Kasumi-1 (cell line): ENCODE measurements around the gene DSCAML1.
"Not testable (repeated sequence)": the region's sequence is repeated elsewhere in the genome, so short reads cannot be mapped to it uniquely, and the experiment has no call there.

ENCODE experiments used
- DNase-seq, 2 experiments: peaks; one replicate each; lab custom pipeline; 2025; lab: John Stamatoyannopoulos, UW

Gene DSCAML1

DNA sequence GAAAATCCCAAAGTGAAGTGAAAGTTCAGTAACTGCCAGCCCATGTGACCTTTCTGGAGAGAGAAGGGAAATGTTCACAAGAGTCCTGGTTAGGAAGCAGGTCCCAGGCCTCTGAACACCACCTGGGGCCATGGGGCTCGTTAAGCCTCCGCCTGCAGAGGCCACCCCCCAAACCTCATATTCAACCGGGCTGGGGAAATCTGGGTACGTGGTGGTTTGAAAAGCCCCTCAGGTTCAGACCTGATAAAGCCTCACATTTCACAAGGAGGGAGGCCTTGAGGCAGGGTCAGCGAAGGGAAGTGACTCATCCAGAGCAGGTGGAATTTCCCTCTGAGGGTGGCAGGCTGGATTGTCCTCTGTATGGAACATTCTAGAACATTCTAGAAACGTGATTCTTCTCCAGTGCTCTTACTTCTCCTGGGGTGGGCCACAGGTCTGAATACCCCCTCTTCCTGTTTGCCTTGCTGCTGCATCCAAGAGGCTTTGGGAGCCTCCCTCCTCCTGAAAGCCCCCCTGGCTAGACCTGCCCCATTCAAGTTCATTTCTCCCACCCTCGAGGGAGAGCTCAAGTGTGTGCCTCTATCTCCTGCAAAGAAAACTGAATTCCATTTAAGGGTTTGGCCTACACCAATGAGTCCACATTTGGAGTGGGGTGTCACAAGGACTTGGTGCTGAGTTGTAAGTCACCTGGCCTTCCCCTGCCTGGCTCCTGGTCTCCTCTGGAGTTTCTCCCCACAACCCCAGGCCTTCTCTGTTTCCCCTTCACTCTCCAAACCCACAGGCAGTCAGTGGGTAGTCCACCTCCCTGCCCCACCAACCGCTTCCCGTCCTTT lies 21.2 kb upstream of the DSCAML1 start:
- DNase-seq = no peak

DNA sequence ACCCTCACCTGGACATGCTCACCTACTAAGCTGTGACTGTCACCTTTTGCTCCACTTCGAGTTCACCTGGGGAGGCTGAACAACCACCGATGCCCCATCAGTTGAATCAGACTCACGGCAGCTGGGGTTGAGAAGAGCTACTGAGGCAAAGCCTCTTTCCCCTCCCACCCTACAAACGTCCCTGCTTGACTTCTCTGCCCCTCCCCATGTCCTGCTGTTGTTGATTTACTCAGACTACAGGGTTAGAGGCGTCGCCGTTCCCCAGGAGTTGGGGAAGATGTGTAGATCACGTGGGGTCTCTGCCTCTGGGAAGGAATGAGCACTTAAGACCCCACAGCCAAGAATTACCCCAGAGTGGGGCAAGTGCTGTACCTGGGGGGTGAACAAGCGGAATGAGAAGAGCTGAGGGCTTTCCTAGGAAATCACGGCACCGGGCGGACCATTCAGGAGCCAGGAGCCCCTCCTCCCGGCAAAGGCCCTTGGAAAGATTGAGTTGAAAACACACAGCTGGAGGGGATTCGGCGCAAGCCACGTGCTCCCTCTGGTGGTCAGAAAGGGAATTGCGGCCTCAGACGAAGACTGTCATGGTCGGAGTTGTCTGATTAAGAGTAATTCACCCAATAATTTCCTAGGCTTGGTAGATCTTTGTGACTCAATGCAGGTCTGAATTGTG lies 20.5 kb upstream of the DSCAML1 start:
- peak; percentile 72 to 76 for DNase-seq

DNA sequence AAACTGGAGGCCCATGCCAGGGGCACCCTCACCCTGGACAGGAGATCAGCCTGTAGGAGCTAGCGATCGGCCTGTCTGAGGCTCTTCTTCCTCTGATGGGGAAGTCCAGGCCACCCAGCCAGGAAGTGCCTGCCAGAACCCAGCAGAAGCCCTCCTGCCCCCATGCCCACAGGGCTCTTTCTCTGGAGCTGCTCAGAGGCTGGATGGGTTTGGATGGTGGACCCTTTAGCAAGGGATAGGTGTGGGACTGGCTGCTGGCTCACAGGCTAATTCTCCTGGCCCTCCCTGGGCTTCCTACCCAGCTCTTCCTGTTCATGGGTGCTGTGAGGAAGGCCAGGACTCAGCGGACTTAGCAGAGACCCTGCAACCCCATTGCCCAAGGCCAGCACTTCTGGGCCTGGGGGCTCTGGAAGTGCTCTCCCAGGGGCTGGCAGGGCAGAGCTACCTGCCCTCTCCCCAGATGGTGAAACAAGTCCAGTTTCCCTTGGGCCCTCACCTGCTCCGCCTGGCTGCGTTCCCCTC lies 19.9 kb upstream of the DSCAML1 start:
- DNase-seq = no peak

- DNase-seq = no peak
These were observed 19.2 kb upstream of the DSCAML1 start for GRCh38 chr11:117816151-117816741.

GRCh38 chr11:117815262-117815803 lies 18.3 kb upstream of the DSCAML1 start:
- peak; percentile 95 to 97 for DNase-seq

GRCh38 chr11:117814766-117815261 lies 17.8 kb upstream of the DSCAML1 start:
- peak; percentile 35 to 42 for DNase-seq

- DNase-seq = no peak
These were observed 17.3 kb upstream of the DSCAML1 start for GRCh38 chr11:117814204-117814765.

DNA sequence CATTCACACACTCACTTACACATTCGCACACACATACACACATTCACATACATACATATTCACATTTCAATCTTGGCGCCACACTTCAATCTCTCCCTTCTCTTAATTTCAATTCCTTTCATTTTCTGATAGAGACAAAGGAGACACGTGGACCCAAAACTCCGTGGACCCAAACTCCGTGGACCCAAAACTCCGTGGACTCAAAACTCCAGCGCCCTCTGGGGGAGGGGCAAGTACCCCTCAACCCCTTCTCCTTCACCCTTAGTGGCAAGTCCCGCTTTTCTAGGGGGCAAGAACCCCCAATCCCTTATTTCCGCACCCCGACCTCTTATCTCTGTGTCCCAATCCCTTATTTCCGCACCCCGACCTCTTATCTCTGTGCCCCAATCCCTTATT lies 13.0 kb upstream of the DSCAML1 start:
- not testable (repeated sequence) for DNase-seq

DNA sequence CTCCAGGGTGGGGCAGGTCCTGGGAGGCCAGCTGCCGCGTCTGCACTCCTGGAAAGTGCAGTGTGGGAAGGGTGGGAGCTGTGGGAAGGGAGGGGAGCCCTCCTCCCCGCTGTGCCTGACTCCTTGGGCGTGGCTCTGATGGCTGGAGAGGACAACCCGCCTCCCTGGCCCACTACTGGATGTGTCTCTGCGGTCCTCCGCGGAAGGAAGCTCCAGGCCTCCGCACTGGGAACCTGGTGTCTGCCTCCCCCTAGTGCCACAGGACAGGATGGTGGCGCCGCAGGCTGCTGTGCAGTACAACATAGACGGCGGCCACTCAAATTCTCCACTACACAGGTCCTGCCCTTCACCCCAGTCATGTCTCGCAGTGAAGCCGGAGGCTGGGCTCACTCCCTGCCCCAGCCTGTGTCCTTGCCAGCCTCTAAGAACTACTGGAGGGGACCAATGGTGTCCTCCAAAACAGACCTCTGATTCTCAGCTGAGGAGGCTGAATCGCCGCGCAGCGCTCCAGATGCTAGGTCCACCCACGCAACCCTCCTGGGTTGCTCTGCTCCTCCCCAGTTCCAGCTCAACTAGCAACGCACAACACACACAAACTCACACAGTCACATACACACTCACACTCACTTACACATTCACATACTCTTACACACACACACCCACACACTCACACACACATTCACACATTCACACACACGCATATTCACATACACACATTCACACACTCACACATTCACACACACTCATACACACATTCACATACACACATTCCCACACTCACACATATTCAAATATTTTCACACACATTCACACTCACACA lies 12.4 kb upstream of the DSCAML1 start:
- peak; percentile 77 to 78 for DNase-seq

DNA sequence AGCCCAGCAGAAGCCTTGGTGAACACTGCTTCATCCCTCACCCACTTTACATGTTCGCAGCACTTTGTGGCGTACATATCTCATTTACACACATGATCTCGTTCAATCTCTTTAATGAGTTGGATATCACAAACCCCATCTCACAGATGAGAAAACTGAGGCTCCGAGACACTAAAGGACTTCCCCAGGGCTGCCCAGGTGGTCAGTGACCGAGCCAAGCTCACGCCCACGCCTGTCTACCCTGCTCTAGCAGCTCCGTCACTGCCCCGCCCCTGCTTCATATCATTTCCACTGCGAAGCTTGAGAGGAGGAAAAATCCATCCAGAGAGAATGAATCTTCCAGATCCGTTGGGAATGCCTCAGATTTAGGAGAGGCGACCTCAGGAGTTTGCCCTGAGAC lies 11.8 kb upstream of the DSCAML1 start:
- no peak for DNase-seq

- DNase-seq = peak; percentile 60 to 78
These were observed 10.7 kb upstream of the DSCAML1 start for GRCh38 chr11:117807482-117808327.

DNA sequence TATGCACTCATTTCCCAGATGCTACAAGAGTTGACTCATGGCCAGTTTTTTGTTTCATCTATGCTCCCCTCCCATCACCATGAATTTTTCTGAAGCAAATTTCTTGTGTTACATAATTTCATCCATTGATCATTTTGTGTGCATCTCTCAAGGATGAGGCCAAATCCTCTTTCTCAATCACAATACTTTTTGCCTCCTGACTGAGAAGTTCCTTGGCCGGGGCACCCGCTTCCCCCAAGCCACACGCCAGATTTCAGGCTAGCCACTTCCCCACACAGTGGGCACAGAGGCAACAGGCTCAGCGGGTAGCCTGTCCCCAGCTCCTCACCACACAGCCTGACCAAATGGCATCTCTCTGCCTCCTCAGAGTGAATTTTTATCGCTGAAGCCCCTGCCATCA lies 9.8 kb upstream of the DSCAML1 start:
- no peak for DNase-seq

DNA sequence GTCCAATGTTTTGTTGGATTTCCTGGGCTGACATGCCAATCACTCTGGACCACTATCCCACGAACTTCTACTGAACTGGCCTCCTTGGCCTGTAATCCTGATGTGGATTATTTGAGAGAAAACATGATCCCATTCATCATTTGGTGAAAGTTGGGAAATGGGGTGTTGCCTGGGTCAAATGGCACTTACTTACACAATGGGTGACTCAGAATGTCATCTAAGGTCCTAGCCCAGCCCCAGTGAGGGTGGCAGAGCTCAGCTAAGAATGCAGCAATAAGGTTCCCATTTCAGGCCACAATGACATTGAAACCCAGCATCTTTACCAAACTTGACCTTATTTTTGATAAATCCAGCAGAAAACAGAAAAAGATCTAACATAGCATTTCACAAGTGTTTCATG lies 8.0 kb upstream of the DSCAML1 start:
- DNase-seq = no peak

DNA sequence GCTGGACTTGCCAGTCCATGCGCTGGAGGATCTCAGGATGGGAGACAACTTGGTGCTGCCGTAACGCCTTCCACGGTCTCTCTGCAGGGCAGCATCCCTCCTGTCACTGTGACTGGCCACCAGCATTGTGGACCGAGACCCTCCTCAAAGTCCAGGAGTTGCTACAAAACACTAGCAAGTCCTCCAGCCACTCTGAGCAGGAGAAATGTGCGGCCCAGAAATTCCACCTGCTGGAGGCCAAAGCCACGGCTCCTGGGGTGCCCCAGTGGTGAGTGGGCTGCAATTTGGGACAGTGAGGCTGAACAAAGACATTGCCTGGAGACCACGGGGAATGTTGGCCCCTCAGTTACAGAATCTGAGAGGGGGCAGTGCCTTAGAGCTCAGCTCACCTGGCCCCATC lies 6.9 kb upstream of the DSCAML1 start:
- DNase-seq = no peak

GRCh38 chr11:117799634-117800033 lies 2.6 kb upstream of the DSCAML1 start:
- no peak for DNase-seq

GRCh38 chr11:117796456-117796871 lies 552 bp downstream of the DSCAML1 start:
- DNase-seq = no peak

DNA sequence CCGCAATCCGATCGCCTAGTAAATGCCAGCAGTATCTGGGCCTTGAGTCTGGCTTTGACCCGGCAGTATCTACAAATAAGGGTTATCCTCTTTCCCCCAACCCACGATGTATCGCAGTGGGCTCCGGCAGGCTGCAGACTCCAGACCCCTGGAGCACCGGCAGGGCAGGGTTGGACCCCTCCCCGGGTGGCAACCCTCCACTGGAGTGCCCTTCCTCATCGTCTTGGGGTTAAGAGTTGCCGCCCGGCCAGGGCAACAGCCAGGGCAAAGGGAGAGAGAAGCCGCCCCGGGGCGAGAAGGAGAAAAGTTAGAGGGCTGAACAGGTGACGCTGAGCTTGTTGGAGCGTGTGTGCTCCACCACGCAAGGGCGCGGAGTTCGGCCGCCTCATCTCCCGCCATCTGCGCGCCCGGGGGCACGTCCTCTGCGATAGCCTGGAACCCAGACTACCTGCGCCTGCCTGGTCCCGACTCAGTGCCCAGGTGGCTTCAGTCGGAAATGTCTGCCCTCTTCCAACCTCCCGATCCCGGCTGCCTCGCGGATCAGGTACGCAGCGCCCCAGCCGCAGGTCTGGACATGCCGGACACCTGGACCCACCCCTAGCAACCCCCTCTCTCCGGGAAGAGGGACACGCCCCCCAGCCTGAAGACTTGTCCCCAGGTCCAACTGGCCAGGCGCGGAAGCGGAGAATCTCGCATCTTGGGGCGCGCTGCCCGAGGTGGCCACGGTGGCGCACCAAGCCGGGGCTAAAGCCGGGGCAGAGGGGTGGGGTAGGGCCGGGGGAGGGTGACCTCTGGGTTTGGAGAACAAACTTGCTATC lies 1.2 kb downstream of the DSCAML1 start:
- DNase-seq = no peak

DNA sequence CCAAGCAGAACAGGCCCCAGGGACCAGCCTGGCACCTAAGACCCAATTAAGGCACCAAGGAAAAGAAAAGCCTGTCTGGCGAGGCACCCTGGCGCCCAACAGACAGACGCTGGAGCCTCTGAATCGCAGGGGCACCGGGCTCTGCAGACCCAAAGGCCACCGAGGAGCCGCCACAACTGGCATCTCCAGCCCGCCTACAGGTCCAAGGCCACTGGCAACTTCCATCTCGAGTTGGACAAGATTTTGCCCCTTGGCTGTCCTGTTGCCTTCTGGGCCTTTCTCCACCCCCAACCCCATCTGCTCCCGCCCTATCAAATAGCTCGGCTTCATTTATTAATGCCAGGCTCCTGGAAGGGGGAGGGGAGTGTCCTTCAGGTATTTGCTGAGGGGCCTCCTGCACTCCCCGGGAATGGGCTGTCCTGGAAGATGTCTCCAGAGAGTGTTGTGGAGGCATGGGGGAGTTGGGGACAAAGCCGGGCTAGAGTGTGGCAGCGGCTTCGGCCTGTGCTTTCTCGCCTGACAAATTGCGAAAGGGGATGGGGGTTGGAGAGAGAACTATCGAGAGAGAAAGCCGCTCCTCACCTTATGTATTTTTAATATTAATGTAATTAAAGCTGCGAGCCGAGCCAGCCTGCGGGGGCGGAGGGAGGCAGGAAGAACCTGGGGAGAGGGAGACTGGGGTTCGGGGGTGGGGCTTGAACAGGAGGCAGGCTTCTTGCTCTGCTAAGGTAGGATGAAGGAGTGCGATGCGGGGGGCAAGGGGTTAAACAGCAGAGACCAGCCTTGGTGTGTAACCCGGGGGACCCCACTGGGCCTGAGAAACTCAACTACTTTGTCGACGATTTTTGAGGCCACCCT lies 2.0 kb downstream of the DSCAML1 start:
- DNase-seq = no peak
